ENCODE results near the gene TIGAR. TPM values are rescaled to one million over a fixed set of nuclear protein-coding genes. Genes with fewer than 3 reads are reported as not detected.

The TIGAR gene
- polyA plus RNA-seq, 2 of the 4 experiments (the other 2 are of a cell fraction): 24.5 to 50.9 TPM

DNA sequence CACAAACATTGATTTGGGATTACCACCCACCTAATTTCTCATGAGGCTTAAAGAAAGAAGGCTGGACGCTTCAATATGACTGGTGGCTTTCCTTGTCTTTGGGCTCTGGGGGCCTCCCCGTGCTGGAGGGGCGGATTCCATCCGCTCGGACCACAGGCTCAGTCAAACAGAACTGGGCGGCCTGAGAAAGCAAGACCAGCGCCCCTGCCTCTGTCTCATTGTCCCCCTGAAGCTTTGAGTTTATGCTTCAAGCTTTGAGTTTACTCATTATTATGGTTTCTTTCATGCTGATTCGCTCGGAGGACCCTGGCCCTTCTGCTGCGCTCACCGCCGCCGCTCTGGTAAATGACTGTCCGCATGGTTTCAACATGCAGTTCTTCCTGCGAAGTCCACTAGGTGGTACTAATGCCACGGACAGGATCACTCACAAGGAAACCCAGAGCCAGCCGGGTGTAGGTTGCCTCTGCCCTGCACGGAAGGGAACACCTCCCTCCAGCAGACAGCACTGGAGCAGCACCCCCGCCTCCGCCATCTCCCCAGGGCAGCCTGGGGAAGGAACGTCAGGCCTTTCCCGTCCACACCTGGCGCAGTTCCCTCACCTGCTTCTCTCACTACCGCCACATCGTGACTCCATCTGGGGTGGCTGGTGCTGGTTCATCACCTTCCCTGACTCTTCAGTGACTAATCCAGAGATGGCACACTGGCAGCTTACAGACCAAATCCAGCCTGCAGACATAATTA lies 13.2 kb upstream of the TIGAR start:
- no peak overlapping the region for H3K27ac ChIP-seq
- TF ChIP-seq RNF2 (IDR thresholded peaks at IDR 0.05; ENCODE audit: borderline replicate concordance, low read depth) (no peak), ZSCAN20 (CRISPR knock-in tag; IDR thresholded peaks at IDR 0.05) (no peak), RCOR1 (IDR thresholded peaks at IDR 0.05; ENCODE audit: low read depth, low read length) (no peak), FOSL2 (IDR thresholded peaks at IDR 0.05) (no peak), FOSL2 (CRISPR knock-in tag; IDR thresholded peaks at IDR 0.05) (no peak), JUNB (IDR thresholded peaks at IDR 0.05) (no peak), RFX5 (IDR thresholded peaks at IDR 0.05) (no peak), RARB (CRISPR knock-in tag; IDR thresholded peaks at IDR 0.05) (no peak), HOXB13 (CRISPR knock-in tag; IDR thresholded peaks at IDR 0.05; ENCODE audit: low read depth) (no peak), NFE2L2 (conservative IDR thresholded peaks at IDR 0.05; ENCODE audit: low read length) (no peak), MAFK (IDR thresholded peaks at IDR 0.05; ENCODE audit: partially characterized antibody) (no peak), BHLHE40 (IDR thresholded peaks at IDR 0.05; ENCODE audit: low read depth, low read length) (no peak), CBX2 (IDR thresholded peaks at IDR 0.05; ENCODE audit: borderline replicate concordance, low read depth) (no peak), POLR2AphosphoS2 (conservative IDR thresholded peaks at IDR 0.05; ENCODE audit: low read length) (no peak), SMC3 (IDR thresholded peaks at IDR 0.05) (peak; percentile 63), ZFP36 (IDR thresholded peaks at IDR 0.05; ENCODE audit: borderline replicate concordance, partially characterized antibody) (no peak), PHF8 (IDR thresholded peaks at IDR 0.05; ENCODE audit: borderline replicate concordance, low read depth) (no peak), CHD4 (IDR thresholded peaks at IDR 0.05; ENCODE audit: borderline replicate concordance) (no peak), MAZ (IDR thresholded peaks at IDR 0.05; ENCODE audit: borderline replicate concordance, low read depth, low read length) (no peak), CHD2 (IDR thresholded peaks at IDR 0.05; ENCODE audit: low read length, partially characterized antibody) (no peak), HDAC2 (IDR thresholded peaks at IDR 0.05) (no peak), RAD21 (conservative IDR thresholded peaks at IDR 0.05 in 1 of 2, IDR thresholded peaks at IDR 0.05 in 1 of 2) (peak; percentile 84 to 90), ESRRA (IDR thresholded peaks at IDR 0.05; ENCODE audit: borderline replicate concordance, low read length) (no peak), CEBPB (IDR thresholded peaks at IDR 0.05) (peak in 1 of 2 experiments; percentile 48; a peak in 1 of 4 replicates), KDM1A (IDR thresholded peaks at IDR 0.05; ENCODE audit: low read depth) (no peak), NPAS2 (CRISPR knock-in tag; IDR thresholded peaks at IDR 0.05; ENCODE audit: borderline replicate concordance) (no peak), EHMT2 (IDR thresholded peaks at IDR 0.05; ENCODE audit: low read depth) (no peak)
- TF ChIP-seq, protein P1, sequence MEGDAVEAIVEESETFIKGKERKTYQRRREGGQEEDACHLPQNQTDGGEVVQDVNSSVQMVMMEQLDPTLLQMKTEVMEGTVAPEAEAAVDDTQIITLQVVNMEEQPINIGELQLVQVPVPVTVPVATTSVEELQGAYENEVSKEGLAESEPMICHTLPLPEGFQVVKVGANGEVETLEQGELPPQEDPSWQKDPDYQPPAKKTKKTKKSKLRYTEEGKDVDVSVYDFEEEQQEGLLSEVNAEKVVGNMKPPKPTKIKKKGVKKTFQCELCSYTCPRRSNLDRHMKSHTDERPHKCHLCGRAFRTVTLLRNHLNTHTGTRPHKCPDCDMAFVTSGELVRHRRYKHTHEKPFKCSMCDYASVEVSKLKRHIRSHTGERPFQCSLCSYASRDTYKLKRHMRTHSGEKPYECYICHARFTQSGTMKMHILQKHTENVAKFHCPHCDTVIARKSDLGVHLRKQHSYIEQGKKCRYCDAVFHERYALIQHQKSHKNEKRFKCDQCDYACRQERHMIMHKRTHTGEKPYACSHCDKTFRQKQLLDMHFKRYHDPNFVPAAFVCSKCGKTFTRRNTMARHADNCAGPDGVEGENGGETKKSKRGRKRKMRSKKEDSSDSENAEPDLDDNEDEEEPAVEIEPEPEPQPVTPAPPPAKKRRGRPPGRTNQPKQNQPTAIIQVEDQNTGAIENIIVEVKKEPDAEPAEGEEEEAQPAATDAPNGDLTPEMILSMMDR (IDR thresholded peaks at IDR 0.05): peak; percentile 72
- TF ChIP-seq, protein P2, sequence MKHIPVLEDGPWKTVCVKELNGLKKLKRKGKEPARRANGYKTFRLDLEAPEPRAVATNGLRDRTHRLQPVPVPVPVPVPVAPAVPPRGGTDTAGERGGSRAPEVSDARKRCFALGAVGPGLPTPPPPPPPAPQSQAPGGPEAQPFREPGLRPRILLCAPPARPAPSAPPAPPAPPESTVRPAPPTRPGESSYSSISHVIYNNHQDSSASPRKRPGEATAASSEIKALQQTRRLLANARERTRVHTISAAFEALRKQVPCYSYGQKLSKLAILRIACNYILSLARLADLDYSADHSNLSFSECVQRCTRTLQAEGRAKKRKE (CRISPR knock-in tag; IDR thresholded peaks at IDR 0.05; ENCODE audit: low read depth): no peak
- TF ChIP-seq, protein P3, sequence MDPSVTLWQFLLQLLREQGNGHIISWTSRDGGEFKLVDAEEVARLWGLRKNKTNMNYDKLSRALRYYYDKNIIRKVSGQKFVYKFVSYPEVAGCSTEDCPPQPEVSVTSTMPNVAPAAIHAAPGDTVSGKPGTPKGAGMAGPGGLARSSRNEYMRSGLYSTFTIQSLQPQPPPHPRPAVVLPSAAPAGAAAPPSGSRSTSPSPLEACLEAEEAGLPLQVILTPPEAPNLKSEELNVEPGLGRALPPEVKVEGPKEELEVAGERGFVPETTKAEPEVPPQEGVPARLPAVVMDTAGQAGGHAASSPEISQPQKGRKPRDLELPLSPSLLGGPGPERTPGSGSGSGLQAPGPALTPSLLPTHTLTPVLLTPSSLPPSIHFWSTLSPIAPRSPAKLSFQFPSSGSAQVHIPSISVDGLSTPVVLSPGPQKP (IDR thresholded peaks at IDR 0.05; ENCODE audit: low read depth, low read length): no peak
- TF ChIP-seq, protein P4, sequence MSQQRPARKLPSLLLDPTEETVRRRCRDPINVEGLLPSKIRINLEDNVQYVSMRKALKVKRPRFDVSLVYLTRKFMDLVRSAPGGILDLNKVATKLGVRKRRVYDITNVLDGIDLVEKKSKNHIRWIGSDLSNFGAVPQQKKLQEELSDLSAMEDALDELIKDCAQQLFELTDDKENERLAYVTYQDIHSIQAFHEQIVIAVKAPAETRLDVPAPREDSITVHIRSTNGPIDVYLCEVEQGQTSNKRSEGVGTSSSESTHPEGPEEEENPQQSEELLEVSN (IDR thresholded peaks at IDR 0.05; ENCODE audit: borderline replicate concordance, low read depth): no peak
- TF ChIP-seq, protein P5, sequence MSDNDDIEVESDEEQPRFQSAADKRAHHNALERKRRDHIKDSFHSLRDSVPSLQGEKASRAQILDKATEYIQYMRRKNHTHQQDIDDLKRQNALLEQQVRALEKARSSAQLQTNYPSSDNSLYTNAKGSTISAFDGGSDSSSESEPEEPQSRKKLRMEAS (IDR thresholded peaks at IDR 0.05): peak; percentile 58; the same call in 1 of the 2 replicates
- ChIA-PET POLR2A (interaction anchor here (1.0 kb wide), 1 partner anchor 13 kb away, joined by 6 read pairs; the partner anchor contains the start of gene TIGAR), CTCF (interaction anchor here (0.6 to 3.1 kb wide), 30 partner anchors 9 to 457 kb away, joined by 3 to 17 read pairs (median 4); a partner anchor contains a TSS)
- DNase-seq (ENCODE audit: low read depth in 1 of 2, low spot score in 1 of 2): peak; percentile 87 to 93
- WGBS (ENCODE audit: missing lambda C conversion rate): 17% methylated on average over 24 of the region's 25 CpGs
- no peak overlapping the region; the same call in 2 of the 3 replicates for H3K4me3 ChIP-seq
- H3K4me1 ChIP-seq: no peaks in the 10 kb centered on the region
- peak; percentile 97 to 99 for ATAC-seq
- no peaks in the 10 kb centered on the region for H3K9me3 ChIP-seq
- peak overlapping the region; percentile 76 for H3K4me2 ChIP-seq
- FAIRE-seq: no peak

All from A549 (cell line).